MM.1S (cell line): ENCODE data around the gene DIS3L2.

Source experiments
- CTCF ChIP-seq: fragments of 300-600 bp; sonication (generic); IDR thresholded peaks from 2 replicates; pipeline ENCODE4 v1.5.1; 2016; ENCODE audit warnings: antibody characterized with exemption, low read length, mixed read lengths
- EZH2 ChIP-seq: fragments of 300-600 bp; sonication (generic); optimal IDR thresholded peaks from 2 replicates; pipeline ENCODE3; 2017; ENCODE audit warnings: low read depth, mild to moderate bottlenecking, antibody characterized with exemption, low read length, mixed read lengths
- EZH2phosphoT487 ChIP-seq: fragments of 300-600 bp; sonication (generic); IDR thresholded peaks from 2 replicates; pipeline ENCODE4 v1.6.1; 2018; ENCODE audit warnings: antibody characterized with exemption, low read length

DNA sequence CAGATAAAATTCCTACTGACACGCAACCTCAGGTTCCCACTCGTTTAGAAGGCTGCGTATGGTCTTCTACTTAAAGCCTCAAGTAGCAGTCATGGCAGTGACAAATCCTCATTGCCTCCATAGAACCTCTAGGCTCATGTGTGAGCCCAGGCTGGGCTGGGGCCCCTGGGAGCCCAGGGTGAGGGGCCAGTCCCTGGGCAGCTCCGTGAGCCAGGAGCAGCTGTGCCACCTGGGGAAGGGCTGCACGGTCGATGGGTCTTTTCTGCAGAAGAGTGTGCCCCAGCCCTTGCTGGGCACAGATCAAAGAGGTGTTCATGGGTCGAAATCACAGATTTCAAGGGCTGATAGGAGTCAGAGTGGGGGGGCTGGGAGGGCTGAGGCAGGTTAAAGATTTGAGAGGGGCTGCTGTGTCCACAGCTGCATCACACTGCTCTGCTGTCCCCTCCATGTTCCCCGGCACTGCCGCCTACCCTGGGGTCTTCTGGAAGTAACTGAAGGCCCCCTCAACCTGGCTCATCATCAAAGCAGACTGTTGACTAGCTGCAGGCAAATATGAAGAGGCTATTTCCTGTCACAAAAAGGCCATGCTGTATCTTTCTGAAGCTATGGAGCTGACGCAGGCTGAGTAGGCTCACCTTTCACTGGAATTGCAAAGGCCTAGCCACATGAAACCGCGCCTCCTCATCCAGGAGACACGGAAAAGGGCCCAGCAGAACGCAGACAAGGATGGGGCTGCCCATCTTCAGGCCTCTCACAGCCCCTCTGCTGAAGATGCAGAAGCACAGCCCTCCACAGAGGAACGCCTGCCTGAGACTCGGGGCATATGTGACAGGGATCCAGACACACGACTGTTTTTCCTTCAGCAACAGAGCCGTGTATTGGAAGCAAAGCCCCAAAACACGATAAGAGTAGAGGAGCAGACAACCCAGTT, 381.4 kb downstream of the DIS3L2 start:
- TF ChIP-seq CTCF = no peak
- no peak for TF ChIP-seq EZH2
- no peak for TF ChIP-seq EZH2phosphoT487
